ENCODE data around the gene TBC1D22A.

The TBC1D22A gene

GRCh38 chr22:46902998-46903916 is 140.8 kb downstream of the TBC1D22A start:
- Mint-ChIP-seq H3K27ac (peak overlapping the region; percentile 28), H3K9me3 (no peaks in the 10 kb centered on the region), H3K4me1 (peaks cover 19% of the 10 kb centered on the region), H3K27me3 (no peaks in the 10 kb centered on the region), H3K36me3 (peaks cover 25% of the 10 kb centered on the region), H3K4me3 (no peak overlapping the region)
- no peak for DNase-seq (ENCODE audit: low spot score in 2 of 2)
- ATAC-seq (ENCODE audit: low read depth) = no peak

GRCh38 chr22:46905415-46905814 is 143.0 kb downstream of the TBC1D22A start:
- ATAC-seq (ENCODE audit: low read depth) (no peak), DNase-seq (ENCODE audit: low spot score in 2 of 2) (no peak)
- Mint-ChIP-seq H3K4me1 (peaks cover 16% of the 10 kb centered on the region), H3K27me3 (no peaks in the 10 kb centered on the region), H3K9me3 (no peaks in the 10 kb centered on the region), H3K36me3 (peaks cover 25% of the 10 kb centered on the region), H3K4me3 (no peak overlapping the region), H3K27ac (no peak overlapping the region)

- Mint-ChIP-seq H3K4me3 (no peak overlapping the region), H3K27ac (no peak overlapping the region), H3K36me3 (peaks cover 24% of the 10 kb centered on the region), H3K27me3 (no peaks in the 10 kb centered on the region), H3K4me1 (peaks cover 17% of the 10 kb centered on the region), H3K9me3 (no peaks in the 10 kb centered on the region)
- DNase-seq (ENCODE audit: low spot score in 2 of 2) = no peak
- ATAC-seq (ENCODE audit: low read depth) = no peak
Measured at GRCh38 chr22:46905834-46906233, 143.4 kb downstream of the TBC1D22A start.

- H3K27me3 Mint-ChIP-seq = no peaks in the 10 kb centered on the region
- peaks cover 17% of the 10 kb centered on the region for H3K4me1 Mint-ChIP-seq
- H3K27ac Mint-ChIP-seq = no peak overlapping the region
- DNase-seq (ENCODE audit: low spot score in 2 of 2) (no peak), ATAC-seq (ENCODE audit: low read depth) (no peak)
- H3K36me3 Mint-ChIP-seq = peaks cover 25% of the 10 kb centered on the region
- H3K9me3 Mint-ChIP-seq = no peaks in the 10 kb centered on the region
- no peak overlapping the region for H3K4me3 Mint-ChIP-seq
Measured at GRCh38 chr22:46906326-46907045, 144.0 kb downstream of the TBC1D22A start.

- no peaks in the 10 kb centered on the region for H3K9me3 Mint-ChIP-seq
- no peak overlapping the region for H3K27ac Mint-ChIP-seq
- ATAC-seq (ENCODE audit: low read depth) = no peak
Measured at GRCh38 chr22:46907241-46908215, 145.1 kb downstream of the TBC1D22A start.

GRCh38 chr22:46908641-46909107 is 146.2 kb downstream of the TBC1D22A start:
- DNase-seq (ENCODE audit: low spot score in 2 of 2) (no peak), ATAC-seq (ENCODE audit: low read depth) (no peak)
- peaks cover 15% of the 10 kb centered on the region for H3K4me1 Mint-ChIP-seq
- no peak overlapping the region for H3K4me3 Mint-ChIP-seq
- H3K9me3 Mint-ChIP-seq = no peaks in the 10 kb centered on the region
- no peaks in the 10 kb centered on the region for H3K27me3 Mint-ChIP-seq
- H3K27ac Mint-ChIP-seq = no peak overlapping the region
- peaks cover 21% of the 10 kb centered on the region for H3K36me3 Mint-ChIP-seq

More at GRCh38 chr22:46907241-46908215, 145.1 kb downstream of the TBC1D22A start:
- H3K36me3 Mint-ChIP-seq = peaks cover 23% of the 10 kb centered on the region
- H3K27me3 Mint-ChIP-seq = no peaks in the 10 kb centered on the region
- peaks cover 15% of the 10 kb centered on the region for H3K4me1 Mint-ChIP-seq
- H3K4me3 Mint-ChIP-seq = no peak overlapping the region
- DNase-seq (ENCODE audit: low spot score in 2 of 2) = no peak

GRCh38 chr22:46909237-46910030 is 147.0 kb downstream of the TBC1D22A start:
- Mint-ChIP-seq H3K9me3 (no peaks in the 10 kb centered on the region), H3K4me1 (peaks cover 15% of the 10 kb centered on the region), H3K4me3 (no peak overlapping the region), H3K27me3 (no peaks in the 10 kb centered on the region), H3K27ac (no peak overlapping the region), H3K36me3 (peaks cover 24% of the 10 kb centered on the region)
- DNase-seq (ENCODE audit: low spot score in 2 of 2) = no peak
- ATAC-seq (ENCODE audit: low read depth) = no peak

- ATAC-seq (ENCODE audit: low read depth) = no peak
- H3K4me3 Mint-ChIP-seq = no peak overlapping the region
- peaks cover 24% of the 10 kb centered on the region for H3K36me3 Mint-ChIP-seq
- H3K9me3 Mint-ChIP-seq = no peaks in the 10 kb centered on the region
- DNase-seq (ENCODE audit: low spot score in 2 of 2) = no peak
- H3K27ac Mint-ChIP-seq = peak overlapping the region; percentile 40
- peaks cover 15% of the 10 kb centered on the region for H3K4me1 Mint-ChIP-seq
- no peaks in the 10 kb centered on the region for H3K27me3 Mint-ChIP-seq
Measured at GRCh38 chr22:46910624-46911023, 148.2 kb downstream of the TBC1D22A start.

GRCh38 chr22:46911346-46911745 is 148.9 kb downstream of the TBC1D22A start:
- Mint-ChIP-seq H3K27ac (peak overlapping the region; percentile 40), H3K4me3 (no peak overlapping the region), H3K27me3 (no peaks in the 10 kb centered on the region)

GRCh38 chr22:46913351-46913750 is 150.9 kb downstream of the TBC1D22A start:
- Mint-ChIP-seq H3K27ac (no peak overlapping the region), H3K27me3 (no peaks in the 10 kb centered on the region), H3K36me3 (peaks cover 37% of the 10 kb centered on the region), H3K9me3 (no peaks in the 10 kb centered on the region), H3K4me1 (peaks cover 8% of the 10 kb centered on the region), H3K4me3 (no peak overlapping the region)
- DNase-seq (ENCODE audit: low spot score in 2 of 2) (no peak), ATAC-seq (ENCODE audit: low read depth) (no peak)

More at GRCh38 chr22:46911346-46911745, 148.9 kb downstream of the TBC1D22A start:
- DNase-seq (ENCODE audit: low spot score in 2 of 2) = no peak
- H3K9me3 Mint-ChIP-seq = no peaks in the 10 kb centered on the region
- ATAC-seq (ENCODE audit: low read depth) = no peak
- H3K4me1 Mint-ChIP-seq = peaks cover 15% of the 10 kb centered on the region
- H3K36me3 Mint-ChIP-seq = peaks cover 29% of the 10 kb centered on the region

GRCh38 chr22:46914481-46914880 is 152.0 kb downstream of the TBC1D22A start:
- no peak overlapping the region for H3K4me3 Mint-ChIP-seq
- no peak for ATAC-seq (ENCODE audit: low read depth)
- H3K9me3 Mint-ChIP-seq = no peaks in the 10 kb centered on the region
- peaks cover 40% of the 10 kb centered on the region for H3K36me3 Mint-ChIP-seq
- H3K4me1 Mint-ChIP-seq = peaks cover 8% of the 10 kb centered on the region
- no peaks in the 10 kb centered on the region for H3K27me3 Mint-ChIP-seq
- no peak for DNase-seq (ENCODE audit: low spot score in 2 of 2)
- no peak overlapping the region for H3K27ac Mint-ChIP-seq

GRCh38 chr22:46914916-46915894 is 152.8 kb downstream of the TBC1D22A start:
- ATAC-seq (ENCODE audit: low read depth) (no peak), DNase-seq (ENCODE audit: low spot score in 2 of 2) (no peak)
- Mint-ChIP-seq H3K36me3 (peaks cover 39% of the 10 kb centered on the region), H3K27ac (peak overlapping the region; percentile 56), H3K4me3 (no peak overlapping the region), H3K4me1 (peaks cover 8% of the 10 kb centered on the region), H3K9me3 (no peaks in the 10 kb centered on the region), H3K27me3 (no peaks in the 10 kb centered on the region)
